GM12891 (cell line): ENCODE results near the gene IMMP2L.
A peak's percentile ranks its signal among the peaks of the same experiment; 100 is the strongest.

Experiments
- DNase-seq: peaks from one replicate; pipeline ENCODE4 v3.0.0; 2011; ENCODE audit warnings: low spot score; ENCODE audit not compliant: insufficient read length
- FAIRE-seq: peaks from 2 replicates; lab custom pipeline; 2011; peaks lifted over from hg19 to GRCh38; lab: Jason Lieb, UNC
- PAX5 ChIP-seq: IDR thresholded peaks from 2 replicates; pipeline ENCODE4 v1.6.1; 2011; ENCODE audit warnings: low read length, moderate library complexity, mild to moderate bottlenecking; ENCODE audit not compliant: insufficient read depth, severe bottlenecking
- POLR2A ChIP-seq: IDR thresholded peaks from 2 replicates; pipeline ENCODE4 v1.6.1; 2011; ENCODE audit warnings: low read depth, low read length, control low read depth
- POLR2AphosphoS5 ChIP-seq: IDR thresholded peaks from 2 replicates; pipeline ENCODE4 v1.6.1; 2011; ENCODE audit warnings: low read depth, low read length, control low read depth
- POU2F2 ChIP-seq: IDR thresholded peaks from 2 replicates; pipeline ENCODE4 v1.6.1; 2011; ENCODE audit warnings: low read depth, mild to moderate bottlenecking, control low read depth, low read length, moderate library complexity
- SPI1 ChIP-seq: IDR thresholded peaks from 2 replicates; pipeline ENCODE4 v1.6.1; 2011; ENCODE audit warnings: low read depth, low read length, control low read depth
- TAF1 ChIP-seq: IDR thresholded peaks from 2 replicates; pipeline ENCODE4 v1.6.1; 2011; ENCODE audit warnings: low read depth, low read length, control low read depth

Gene IMMP2L

DNA sequence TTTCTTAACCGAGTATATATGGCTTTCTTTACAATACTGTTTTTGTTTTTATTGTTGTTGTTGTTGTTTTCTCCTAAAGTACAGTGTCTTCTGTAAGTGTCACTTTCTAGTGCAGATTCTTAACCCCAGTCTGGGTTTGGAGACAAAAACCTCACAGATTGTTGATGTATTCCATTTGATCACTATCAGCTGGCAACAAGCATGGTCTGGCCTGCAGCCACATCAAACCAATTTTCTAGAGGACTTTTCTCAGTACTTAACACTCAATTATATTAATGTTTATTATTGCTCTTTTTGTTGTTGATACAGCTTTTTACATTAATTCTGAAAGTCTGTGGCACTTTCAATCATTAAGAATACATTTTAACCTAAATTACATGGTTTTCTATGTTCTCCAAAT lies 454.3 kb downstream of the IMMP2L start:
- DNase-seq: no peak
- TF ChIP-seq POLR2A: no peak
- TF ChIP-seq SPI1: no peak
- no peak for FAIRE-seq

- FAIRE-seq: no peak
- TF ChIP-seq POLR2A (no peak), POU2F2 (no peak), POLR2AphosphoS5 (no peak), TAF1 (no peak), PAX5 (no peak), SPI1 (no peak)
- DNase-seq: no peak
Measured at GRCh38 chr7:111107579-111107978, 454.7 kb downstream of the IMMP2L start.

DNA sequence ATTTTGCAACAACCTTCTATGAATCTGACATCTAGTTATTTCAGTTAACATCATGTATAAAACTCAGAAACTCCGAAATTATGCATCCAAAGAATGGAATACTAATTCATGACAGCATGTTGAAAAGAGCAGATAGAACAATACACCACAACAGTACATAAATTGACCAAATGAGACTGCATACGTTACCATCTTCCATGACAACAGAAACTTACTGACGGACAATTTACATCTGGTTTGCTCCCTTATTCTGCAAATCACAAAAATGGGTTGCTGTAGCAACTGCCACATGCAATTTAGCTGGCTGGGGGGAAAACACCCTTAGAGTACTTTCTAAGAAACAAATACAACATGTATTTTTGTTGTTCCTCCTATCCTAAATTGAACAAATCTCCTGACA lies 457.0 kb downstream of the IMMP2L start:
- TF ChIP-seq SPI1 (no peak), POLR2AphosphoS5 (no peak)
- FAIRE-seq: peak; percentile 55

DNA sequence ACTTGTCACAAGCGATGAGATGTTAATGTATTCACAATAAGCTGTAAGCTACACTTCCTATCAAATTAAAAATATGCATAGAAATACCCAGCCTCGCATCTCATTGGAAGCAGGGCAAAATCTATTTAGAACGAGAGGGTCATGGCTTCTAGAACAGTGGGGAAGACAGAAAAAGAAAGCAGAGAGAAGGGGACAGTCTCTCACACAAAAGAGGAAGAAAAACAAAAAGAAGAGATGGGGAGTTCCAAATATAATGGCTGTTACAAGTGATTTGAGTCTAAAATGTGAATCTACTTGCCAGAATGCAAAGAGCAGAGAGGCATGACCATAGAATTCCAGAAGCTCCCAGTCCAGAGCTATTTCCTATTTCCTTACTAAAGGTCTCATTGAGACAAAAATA lies 457.6 kb downstream of the IMMP2L start:
- FAIRE-seq (no peak), DNase-seq (no peak)
- no peak for TF ChIP-seq SPI1

More for the DNA sequence above, 457.0 kb downstream of the IMMP2L start:
- DNase-seq: no peak

GRCh38 chr7:111103678-111104274 lies 458.5 kb downstream of the IMMP2L start:
- FAIRE-seq (peak; percentile 64), DNase-seq (no peak)
- no peak for TF ChIP-seq TAF1
- no peak for TF ChIP-seq POLR2AphosphoS5
- peak; percentile 74 for TF ChIP-seq SPI1

- TF ChIP-seq POLR2AphosphoS5 (no peak), SPI1 (no peak)
- no peak for DNase-seq
- FAIRE-seq: no peak
Measured at GRCh38 chr7:111103136-111103535, 459.2 kb downstream of the IMMP2L start.

DNA sequence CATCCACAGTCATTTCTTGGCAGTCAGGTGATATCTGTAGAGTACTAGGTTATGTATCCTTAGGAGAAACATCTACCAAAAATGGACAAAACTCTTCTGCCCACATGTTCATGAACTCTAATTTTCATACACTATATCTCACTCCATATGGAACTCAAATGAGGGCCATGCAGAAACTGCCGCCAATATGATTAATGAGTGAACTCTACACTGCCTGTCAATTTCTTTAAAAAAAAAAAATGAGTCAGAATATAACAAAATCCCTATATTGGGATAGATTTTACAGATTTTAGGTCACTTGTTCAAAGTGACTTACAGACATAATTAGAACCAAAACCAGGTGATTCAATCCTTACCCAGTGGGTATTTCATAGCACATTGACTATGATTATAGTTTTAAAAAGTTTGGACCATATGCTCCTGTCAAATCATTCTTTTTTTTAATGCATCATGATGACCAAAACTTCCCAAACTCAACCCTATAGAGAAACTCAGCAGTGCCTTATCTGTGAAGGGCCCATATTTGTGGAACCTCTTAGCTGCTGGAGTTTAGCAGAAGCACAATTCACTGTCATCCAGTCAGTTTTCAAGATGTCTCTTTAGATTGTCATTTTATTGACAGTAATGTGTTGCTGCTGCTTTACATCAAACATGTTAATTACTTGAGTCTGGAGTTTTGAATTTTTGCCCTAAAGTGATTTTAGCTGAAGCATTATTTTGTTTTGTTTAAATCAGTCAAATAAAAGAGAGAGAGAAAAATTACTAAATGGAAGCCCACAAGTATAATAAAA lies 460.2 kb downstream of the IMMP2L start:
- FAIRE-seq: no peak
- TF ChIP-seq POLR2AphosphoS5 (no peak), PAX5 (no peak), POLR2A (no peak), TAF1 (no peak), POU2F2 (no peak), SPI1 (no peak)
- no peak for DNase-seq

- TF ChIP-seq POU2F2: no peak
- TF ChIP-seq POLR2A: no peak
- no peak for TF ChIP-seq PAX5
- no peak for TF ChIP-seq SPI1
- no peak for TF ChIP-seq POLR2AphosphoS5
- no peak for TF ChIP-seq TAF1
- DNase-seq: no peak
- no peak for FAIRE-seq
Measured at GRCh38 chr7:111098926-111099250, 463.4 kb downstream of the IMMP2L start.

DNA sequence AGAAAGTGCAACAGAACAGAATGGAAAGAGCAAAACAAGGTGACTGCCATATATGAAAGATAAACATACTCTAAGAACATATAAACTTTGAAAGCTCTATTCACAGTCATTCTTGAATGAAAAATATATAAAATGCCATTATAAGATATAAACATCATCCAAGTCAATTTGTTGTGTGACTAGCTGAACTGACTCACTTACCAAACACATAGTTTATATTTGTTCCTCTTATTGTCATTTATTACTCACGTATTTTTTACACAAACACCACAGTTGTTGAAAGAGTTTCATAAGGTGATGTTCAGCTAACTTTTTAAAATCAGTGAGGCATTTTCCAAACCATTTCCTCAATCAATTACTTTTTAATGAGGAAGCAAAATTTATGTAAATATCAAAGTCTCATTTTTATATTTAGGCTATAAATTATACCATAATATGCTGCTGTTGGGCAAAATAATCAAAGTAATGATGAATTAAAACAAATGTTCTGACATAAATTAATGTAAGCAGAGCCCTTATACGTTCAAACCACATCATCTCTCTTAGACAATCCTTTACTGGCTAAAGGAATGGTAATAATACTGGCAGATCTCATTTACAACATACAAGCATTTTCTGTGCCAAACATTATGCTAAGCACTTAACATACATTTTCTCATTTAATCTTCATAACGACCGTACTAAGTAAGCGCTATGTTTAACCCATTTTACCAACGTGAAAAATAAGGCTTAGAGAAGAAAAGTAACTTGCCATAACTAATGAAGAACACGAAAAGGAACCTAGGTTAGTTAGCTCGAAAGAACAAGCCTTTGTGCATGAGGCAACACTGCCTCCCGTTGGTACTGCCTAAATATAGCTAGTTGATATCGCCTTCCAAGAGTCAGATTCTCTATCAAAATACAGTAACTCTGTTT lies 464.0 kb downstream of the IMMP2L start:
- DNase-seq (no peak), FAIRE-seq (no peak)
- TF ChIP-seq TAF1 (no peak), SPI1 (no peak), POU2F2 (no peak), PAX5 (no peak), POLR2A (no peak), POLR2AphosphoS5 (no peak)

DNA sequence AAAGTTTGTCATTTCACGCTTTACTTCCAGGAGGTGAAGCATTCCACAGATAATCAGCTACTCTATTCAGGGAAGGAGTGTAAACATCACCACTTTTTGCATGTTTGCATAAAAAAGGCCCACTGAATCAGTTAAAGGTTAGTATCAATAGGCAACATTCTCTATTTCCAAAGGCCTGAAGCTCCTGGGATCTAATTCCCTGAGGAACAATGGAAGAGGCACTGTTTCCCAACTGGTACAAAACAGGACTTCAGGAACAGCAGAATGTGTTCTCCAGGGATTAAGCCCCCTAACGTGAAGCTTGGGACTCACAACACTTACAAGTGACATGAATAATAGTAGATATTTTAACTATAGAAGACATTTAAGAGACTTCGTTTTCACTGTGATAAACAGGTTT lies 465.3 kb downstream of the IMMP2L start:
- no peak for FAIRE-seq
- TF ChIP-seq POU2F2: no peak
- no peak for TF ChIP-seq SPI1
- no peak for TF ChIP-seq POLR2AphosphoS5
- TF ChIP-seq POLR2A: no peak
- TF ChIP-seq PAX5: no peak
- no peak for TF ChIP-seq TAF1
- DNase-seq: no peak

DNA sequence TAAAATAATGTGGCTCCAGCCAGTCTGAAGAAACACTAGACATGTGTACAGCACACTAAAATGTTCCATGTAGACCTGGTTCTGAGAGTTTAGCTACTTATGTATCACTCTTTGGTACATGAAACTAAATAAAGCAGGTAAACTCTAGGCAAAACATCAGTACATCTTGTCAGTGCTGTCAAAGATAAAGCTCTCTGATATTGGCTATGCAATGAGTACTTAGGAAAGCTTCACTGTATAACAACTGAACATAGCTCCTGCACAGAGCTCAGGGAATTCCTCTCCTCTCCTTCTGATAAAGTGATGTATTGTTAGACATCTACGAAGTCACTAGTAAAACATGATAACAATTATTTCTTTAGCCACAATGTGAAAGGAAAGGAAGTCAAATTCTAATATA lies 467.9 kb downstream of the IMMP2L start:
- TF ChIP-seq POLR2AphosphoS5 (no peak), POLR2A (no peak), PAX5 (no peak), SPI1 (no peak), TAF1 (no peak), POU2F2 (no peak)
- no peak for DNase-seq
- FAIRE-seq: no peak
